NT2/D1 (cell line): ENCODE results near the gene PDXK.

ENCODE experiments used
- DNase-seq: peaks from one replicate; pipeline ENCODE4 v3.0.0-alpha.2; 2011; ENCODE audit warnings: low read depth, low spot score
- H3K27me3 ChIP-seq: 2 replicates; pipeline ENCODE4 v1.6.0; 2011; ENCODE audit warnings: mild to moderate bottlenecking; ENCODE audit not compliant: insufficient read length, insufficient read depth
- H3K36me3 ChIP-seq: 2 replicates; pipeline ENCODE4 v1.6.1; 2011; ENCODE audit warnings: mild to moderate bottlenecking, low read length, mixed read lengths; ENCODE audit not compliant: insufficient read depth, insufficient read length
- H3K4me1 ChIP-seq: 2 replicates; pipeline ENCODE4 v1.5.1; 2011; ENCODE audit not compliant: insufficient read depth, insufficient read length
- H3K4me3 ChIP-seq: 2 replicates; pipeline ENCODE4 v1.5.1; 2011; ENCODE audit warnings: low read depth; ENCODE audit not compliant: insufficient read length
- H3K9ac ChIP-seq: 2 replicates; pipeline ENCODE4 v1.6.0; 2011; ENCODE audit warnings: low read depth; ENCODE audit not compliant: insufficient read length
- H3K9me3 ChIP-seq: 2 replicates; pipeline ENCODE4 v1.5.1; 2011; ENCODE audit warnings: mild to moderate bottlenecking, low read length; ENCODE audit not compliant: insufficient read depth
- SUZ12 ChIP-seq: IDR thresholded peaks from 2 replicates; pipeline ENCODE4 v1.6.1; 2011; ENCODE audit not compliant: insufficient read length, insufficient read depth; ENCODE audit errors: extremely low read depth
- YY1 ChIP-seq: IDR thresholded peaks from 2 replicates; pipeline ENCODE4 v1.6.1; 2011; ENCODE audit not compliant: insufficient read length, insufficient read depth
- ZNF274 ChIP-seq: IDR thresholded peaks from 2 replicates; pipeline ENCODE4 v1.6.1; 2011; ENCODE audit warnings: mild to moderate bottlenecking, low read depth, low read length

Gene PDXK

GRCh38 chr21:43809346-43809799 lies 90.4 kb downstream of the PDXK start:
- peaks cover 30% of the 10 kb centered on the region for H3K4me1 ChIP-seq
- TF ChIP-seq ZNF274 = no peak
- no peak for TF ChIP-seq SUZ12
- no peak for TF ChIP-seq YY1
- DNase-seq = no peak
- no peaks in the 10 kb centered on the region for H3K27me3 ChIP-seq
- no peak overlapping the region for H3K9ac ChIP-seq
- peaks cover 40% of the 10 kb centered on the region for H3K36me3 ChIP-seq
- no peak overlapping the region for H3K4me3 ChIP-seq
- no peaks in the 10 kb centered on the region for H3K9me3 ChIP-seq

DNA sequence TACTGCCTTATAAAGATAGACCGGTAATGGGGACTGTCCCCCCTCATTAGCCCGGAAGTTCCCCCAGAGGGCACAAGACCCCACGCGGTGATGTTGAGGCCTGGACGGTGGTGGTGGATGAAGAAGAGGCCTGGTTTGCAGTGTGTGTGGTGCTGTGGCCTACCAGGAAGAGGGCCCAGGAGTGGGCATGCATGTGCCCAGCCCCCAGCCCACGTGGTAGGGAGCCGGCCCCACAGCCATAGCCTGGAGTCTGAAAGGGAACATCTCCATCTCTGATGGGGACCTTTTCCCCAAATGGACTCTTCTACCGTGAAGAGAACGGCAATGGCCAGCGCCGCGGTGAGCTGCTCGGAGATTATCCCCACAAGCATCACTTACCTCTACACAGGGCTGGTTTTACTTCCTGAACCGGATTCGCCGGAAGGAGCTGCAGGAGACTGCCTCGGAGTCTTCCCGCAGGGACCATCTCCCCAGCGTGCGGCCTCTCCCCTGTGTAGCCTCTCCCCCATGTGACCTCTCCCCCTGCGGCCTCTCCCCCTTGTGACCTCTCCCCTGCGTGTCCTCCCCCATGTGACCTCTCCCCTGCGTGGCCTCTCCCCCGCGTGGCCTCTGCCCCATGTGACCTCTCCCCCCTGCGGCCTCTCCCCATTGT lies 91.0 kb downstream of the PDXK start:
- Histone ChIP-seq H3K36me3 (peaks cover 36% of the 10 kb centered on the region), H3K4me1 (peaks cover 36% of the 10 kb centered on the region), H3K27me3 (no peaks in the 10 kb centered on the region), H3K9me3 (no peaks in the 10 kb centered on the region), H3K9ac (no peak overlapping the region), H3K4me3 (no peak overlapping the region)
- no peak for TF ChIP-seq SUZ12
- TF ChIP-seq YY1 = no peak
- TF ChIP-seq ZNF274 = no peak
- DNase-seq = no peak

DNA sequence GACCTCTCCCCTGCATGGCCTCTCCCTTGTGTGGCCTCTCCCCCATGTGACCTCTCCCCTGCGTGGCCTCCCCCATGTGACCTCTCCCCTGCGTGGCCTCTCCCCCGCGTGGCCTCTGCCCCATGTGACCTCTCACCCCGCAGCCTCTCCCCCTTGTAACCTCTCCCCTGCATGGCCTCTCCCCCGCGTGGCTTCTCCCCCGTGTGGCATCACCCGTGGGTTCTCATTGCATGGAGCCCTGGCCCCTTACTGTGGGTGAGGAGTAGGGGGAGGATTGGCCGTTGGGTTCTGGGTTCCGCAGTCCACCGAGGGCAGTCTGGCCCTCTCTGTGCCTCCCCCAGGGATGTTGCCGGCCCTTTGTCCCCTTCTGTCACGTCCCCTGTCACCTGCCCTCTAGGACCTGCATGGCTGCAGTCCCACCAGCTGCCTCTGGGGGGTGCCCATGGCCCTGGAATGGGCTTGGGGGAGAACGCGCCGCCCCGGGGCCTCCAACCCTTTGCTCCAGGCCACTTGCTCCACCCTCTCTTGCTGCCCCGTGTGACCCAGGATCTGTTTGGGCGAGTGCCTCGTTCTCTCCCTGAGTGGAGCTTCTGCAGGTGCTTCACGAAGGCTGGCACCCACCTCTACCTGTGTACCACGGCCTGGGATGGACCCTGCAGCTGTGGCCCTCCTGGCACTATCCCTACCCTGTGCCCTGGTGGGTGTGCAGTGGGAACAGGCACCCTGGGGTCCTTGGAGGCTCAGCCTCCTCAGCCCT lies 91.8 kb downstream of the PDXK start:
- TF ChIP-seq SUZ12 = no peak
- TF ChIP-seq ZNF274 = no peak
- no peak for TF ChIP-seq YY1
- peak overlapping the region; percentile 63 for H3K9ac ChIP-seq
- no peaks in the 10 kb centered on the region for H3K27me3 ChIP-seq
- DNase-seq = peak; percentile 71
- H3K4me1 ChIP-seq = peaks cover 36% of the 10 kb centered on the region
- no peak overlapping the region for H3K4me3 ChIP-seq
- H3K36me3 ChIP-seq = peaks cover 29% of the 10 kb centered on the region
- no peaks in the 10 kb centered on the region for H3K9me3 ChIP-seq

GRCh38 chr21:43811262-43812105 lies 92.6 kb downstream of the PDXK start:
- no peak for DNase-seq
- no peak overlapping the region for H3K4me3 ChIP-seq
- H3K9me3 ChIP-seq = no peaks in the 10 kb centered on the region
- peaks cover 39% of the 10 kb centered on the region for H3K4me1 ChIP-seq
- no peak for TF ChIP-seq ZNF274
- no peaks in the 10 kb centered on the region for H3K27me3 ChIP-seq
- peak overlapping the region; percentile 63 for H3K9ac ChIP-seq
- H3K36me3 ChIP-seq = peaks cover 21% of the 10 kb centered on the region
